Endothelial cell of umbilical vein (primary cell): ENCODE results near the gene NFKB1. TPM values are rescaled to one million over a fixed set of nuclear protein-coding genes. Genes with fewer than 3 reads are reported as not detected.

Source experiments
- BruUV-seq: library from RNA; stranded (reverse); fragments of 400-500 nt; replicated peaks from 2 replicates; lab custom pipeline; 2021; lab: Mats Ljungman, UMichigan
- CTCF ChIA-PET: fragments of 300-600, 350-600 bp; sonication (Branson Sonifier 250); formaldehyde crosslinking; loops from one replicate; lab custom pipeline; 2021; ENCODE audit warnings: antibody characterized with exemption, inconsistent platforms; lab: Charles Lee
- POLR2A ChIA-PET: fragments of 300-600, 350-600 bp; sonication (Branson Sonifier 250); formaldehyde crosslinking; loops from one replicate; lab custom pipeline; 2021; ENCODE audit warnings: antibody characterized with exemption, inconsistent platforms; lab: Charles Lee
- DNase-seq: peaks from one replicate; pipeline ENCODE4 v3.0.0-alpha.2; 2011; ENCODE audit warnings: low read depth, low spot score
- FAIRE-seq: peaks from 2 replicates; lab custom pipeline; 2011; peaks lifted over from hg19 to GRCh38; lab: Jason Lieb, UNC
- H2AFZ ChIP-seq: 2 replicates; pipeline ENCODE4 v1.6.0; 2012; ENCODE audit warnings: low read depth, low read length, control low read depth, inconsistent platforms
- H3K27ac ChIP-seq: 2 replicates; pipeline ENCODE4 v1.5.1; 2011; ENCODE audit warnings: low read depth, mild to moderate bottlenecking, control low read depth, low read length, moderate library complexity; ENCODE audit not compliant: insufficient read depth
- H3K27me3 ChIP-seq, 2 experiments: 2 replicates each; pipeline versions ENCODE4 v1.6.0 to v1.6.1; 2011; ENCODE audit warnings: low read length in 2 of 2, mixed read lengths in 1 of 2; ENCODE audit not compliant: control insufficient read depth in 2 of 2, insufficient read depth in 2 of 2
- H3K36me3 ChIP-seq, 2 experiments: 2 replicates in 1 of 2; 3 replicates in 1 of 2; pipeline ENCODE4 v1.5.1; 2011; ENCODE audit warnings: low read length in 2 of 2, mild to moderate bottlenecking in 1 of 2, moderate library complexity in 1 of 2; ENCODE audit not compliant: control insufficient read depth in 2 of 2, insufficient read depth in 2 of 2; ENCODE audit errors: extremely low read depth in 1 of 2
- H3K4me1 ChIP-seq: 3 replicates; pipeline ENCODE4 v1.5.1; 2011; ENCODE audit warnings: mild to moderate bottlenecking, low read length; ENCODE audit not compliant: control insufficient read depth, insufficient read depth; ENCODE audit errors: extremely low read depth
- H3K4me2 ChIP-seq: 2 replicates; pipeline ENCODE4 v1.6.1; 2011; ENCODE audit warnings: low read length, control low read depth, mixed read lengths; ENCODE audit not compliant: insufficient read depth
- H3K4me3 ChIP-seq, 3 experiments: fragments of 200-600 bp in 1 of 3; sonication (generic), shearing (Covaris generic) in 1 of 3; replicated peaks in 1 of 3; 2 replicates each; pipeline ENCODE4 v1.5.1; 2011 to 2016; ENCODE audit warnings: control low read depth in 3 of 3, low read length in 3 of 3, mild to moderate bottlenecking in 2 of 3, inconsistent platforms in 1 of 3, low read depth in 1 of 3, moderate library complexity in 1 of 3; ENCODE audit not compliant: insufficient read depth in 1 of 3
- H3K79me2 ChIP-seq: 2 replicates; pipeline ENCODE4 v1.6.0; 2012; ENCODE audit warnings: low read length, inconsistent platforms; ENCODE audit not compliant: control insufficient read depth, insufficient read depth
- H3K9ac ChIP-seq: replicated peaks from 2 replicates; pipeline ENCODE3; 2011; ENCODE audit warnings: low read length, control low read depth; ENCODE audit not compliant: insufficient read depth; ENCODE audit errors: extremely low read depth
- H3K9me1 ChIP-seq: replicated peaks from 3 replicates; pipeline ENCODE4 v1.6.0; 2011; ENCODE audit warnings: mild to moderate bottlenecking, low read length; ENCODE audit not compliant: control insufficient read depth, insufficient read depth; ENCODE audit errors: extremely low read depth
- H3K9me3 ChIP-seq: replicated peaks from 2 replicates; pipeline ENCODE4 v1.5.1; 2012; ENCODE audit warnings: low read length, inconsistent platforms; ENCODE audit not compliant: control insufficient read depth, insufficient read depth
- H4K20me1 ChIP-seq: replicated peaks from 2 replicates; pipeline ENCODE3; 2011; ENCODE audit warnings: mild to moderate bottlenecking, low read length; ENCODE audit not compliant: control insufficient read depth, insufficient read depth; ENCODE audit errors: extremely low read depth
- CTCF ChIP-seq, 2 donors: IDR thresholded peaks; 1 replicate in 1 of 2; 2 replicates in 1 of 2; pipeline ENCODE4 v1.5.1; 2011; ENCODE audit warnings: low read length in 2 of 2, mild to moderate bottlenecking in 2 of 2, moderate library complexity in 2 of 2, control low read depth in 1 of 2, inconsistent platforms in 1 of 2, low read depth in 1 of 2; ENCODE audit not compliant: insufficient read depth in 1 of 2; ENCODE audit errors: extremely low read depth in 1 of 2
- EZH2 ChIP-seq: IDR thresholded peaks from 2 replicates; pipeline ENCODE4 v1.6.1; 2012; ENCODE audit warnings: borderline replicate concordance, low read depth, mild to moderate bottlenecking, moderate library complexity, low read length, inconsistent platforms; ENCODE audit not compliant: severe bottlenecking
- FOS ChIP-seq: IDR thresholded peaks from 2 replicates; pipeline ENCODE4 v1.6.1; 2011; ENCODE audit warnings: mild to moderate bottlenecking, low read length, moderate library complexity, borderline replicate concordance; ENCODE audit not compliant: insufficient read depth
- GATA2 ChIP-seq: IDR thresholded peaks from 2 replicates; pipeline ENCODE4 v1.7.0; 2011; ENCODE audit warnings: low read depth, mild to moderate bottlenecking, moderate library complexity, mixed read lengths, low read length; ENCODE audit not compliant: insufficient read length, insufficient read depth
- JUN ChIP-seq: IDR thresholded peaks from 2 replicates; pipeline ENCODE4 v1.6.1; 2011; ENCODE audit warnings: borderline replicate concordance, low read depth; ENCODE audit not compliant: insufficient read length, insufficient read depth
- MAX ChIP-seq: IDR thresholded peaks from 2 replicates; pipeline ENCODE4 v1.6.1; 2011; ENCODE audit not compliant: insufficient read depth, insufficient read length
- MYC ChIP-seq: IDR thresholded peaks from one replicate; pipeline ENCODE4 v1.6.1; 2011; ENCODE audit warnings: mild to moderate bottlenecking, low read depth, low read length
- POLR2A ChIP-seq: IDR thresholded peaks from 2 replicates; pipeline ENCODE4 v1.6.1; 2012; ENCODE audit warnings: low read depth, mild to moderate bottlenecking, control low read depth, low read length
- POLR2AphosphoS5 ChIP-seq: IDR thresholded peaks from 2 replicates; pipeline ENCODE4 v1.6.1; 2012; ENCODE audit warnings: low read depth, mild to moderate bottlenecking, control low read depth, low read length, moderate library complexity; ENCODE audit not compliant: insufficient read depth
- dilution Hi-C: fragments of 300-500 bp; cut with MboI; formaldehyde crosslinking; loops from one replicate; pipeline ENCODE4 v1.15.0; 2019; ENCODE audit warnings: low sequenced_read_pairs; ENCODE audit not compliant: extremely low pct_ligation_motif_present
- intact Hi-C: fragments of 100-400 bp; cut with micrococcal nuclease; formaldehyde crosslinking; loops from one replicate; pipeline ENCODE4 v1.10.0; 2022
- polyA plus RNA-seq, 4 experiments: library from polyadenylated mRNA; depleted of rRNA in 3 of 4; stranded (reverse) in 3 of 4; unstranded in 1 of 4; fragments of >200 nt; gene quantifications; 2 replicates each; pipeline versions ENCODE4 v1.2.1 to v1.2.3, GENCODE V29; 2011 to 2012; ENCODE audit warnings: missing spikeins in 1 of 4
- total RNA-seq: library from RNA; stranded (reverse); gene quantifications from 2 replicates; pipeline ENCODE4 v1.2.3, GENCODE V29; 2021

NFKB1 gene
- total and polyA plus RNA-seq, 2 donors (not counting 3 experiments of a cell fraction or from before 2014, with no cell fraction given): 21.3 to 41.4 TPM

GRCh38 chr4:102584091-102584490, 82.9 kb downstream of the NFKB1 start:
- H3K9me1 ChIP-seq: no peaks in the 10 kb centered on the region
- FAIRE-seq: no peak
- dilution Hi-C loops: no loop called here
- intact Hi-C loops: no loop called here
- DNase-seq: no peak
- H2AFZ ChIP-seq: no peak overlapping the region
- BruUV-seq: no TSS peak
- H3K79me2 ChIP-seq: no peaks in the 10 kb centered on the region
- H3K4me2 ChIP-seq: no peak overlapping the region
- H3K4me3 ChIP-seq: no peak overlapping the region
- peaks cover 7 to 15% of the 10 kb centered on the region in 2 experiments for H3K36me3 ChIP-seq
- H3K9ac ChIP-seq: no peak overlapping the region
- H3K9me3 ChIP-seq: no peaks in the 10 kb centered on the region
- no peak for TF ChIP-seq MYC
- no peak for TF ChIP-seq EZH2
- no peak for TF ChIP-seq POLR2A
- no peak for TF ChIP-seq POLR2AphosphoS5
- TF ChIP-seq GATA2: no peak
- no peak for TF ChIP-seq CTCF (IDR thresholded peaks at IDR 0.05; ENCODE audit: extremely low read depth in 1 of 2, insufficient read depth in 1 of 2, low read depth in 1 of 2, low read length in 2 of 2)
- TF ChIP-seq JUN: no peak
- no peak for TF ChIP-seq FOS
- no peak for TF ChIP-seq MAX
- H3K27ac ChIP-seq: no peak overlapping the region
- no peaks in the 10 kb centered on the region for H4K20me1 ChIP-seq
- POLR2A ChIA-PET: no interaction called here
- no peaks in the 10 kb centered on the region for H3K27me3 ChIP-seq
- H3K4me1 ChIP-seq: no peaks in the 10 kb centered on the region
- CTCF ChIA-PET: no interaction called here
